Muscle of leg (tissue), 11 donors: ENCODE measurements around the gene REEP3. TPM values are rescaled to one million over a fixed set of nuclear protein-coding genes. Genes with fewer than 3 reads are reported as not detected.

ENCODE experiments used
- DNase-seq: peaks from one replicate; pipeline ENCODE4 v3.0.0; 2013
- H3K27ac ChIP-seq: one replicate; pipeline ENCODE4 v1.5.1; 2013; ENCODE audit warnings: mild to moderate bottlenecking, low read length, control low read depth
- H3K27me3 ChIP-seq: one replicate; pipeline ENCODE4 v1.6.1; 2013; ENCODE audit warnings: low read length; ENCODE audit not compliant: control insufficient read depth, insufficient read depth
- H3K36me3 ChIP-seq: one replicate; pipeline ENCODE4 v1.6.1; 2013; ENCODE audit warnings: low read length; ENCODE audit not compliant: control insufficient read depth, insufficient read depth
- H3K4me1 ChIP-seq: one replicate; pipeline ENCODE4 v1.6.1; 2013; ENCODE audit warnings: low read length; ENCODE audit not compliant: control insufficient read depth, insufficient read depth
- H3K4me3 ChIP-seq: one replicate; pipeline ENCODE4 v1.5.1; 2013; ENCODE audit warnings: low read length, control low read depth
- H3K9me3 ChIP-seq: replicated peaks from 2 replicates; pipeline ENCODE4 v1.6.1; 2013; ENCODE audit warnings: low read depth, low read length; ENCODE audit not compliant: control insufficient read depth
- WGBS: methylation state at CpG from one replicate; pipeline ENCODE4 v1.1.5; 2013; ENCODE audit warnings: missing lambda C conversion rate; ENCODE audit not compliant: insufficient coverage; 5-methylcytosine and 5-hydroxymethylcytosine counted together
- polyA plus RNA-seq, 8 donors: library from polyadenylated mRNA; unstranded; fragments of 120-200 nt; gene quantifications; one replicate each; pipeline versions ENCODE4 v1.2.1 to v1.2.3, GENCODE V29; 2013; ENCODE audit warnings: inconsistent platforms in 1 of 8, low replicate concordance in 1 of 8; ENCODE audit not compliant: insufficient read length in 8 of 8, insufficient read depth in 1 of 8
- total RNA-seq: library from RNA; stranded (reverse); fragments of 120-200 nt; gene quantifications from one replicate; pipeline ENCODE4 v1.2.4, GENCODE V29; 2013

REEP3 gene
- total and polyA plus RNA-seq, 9 donors: 14.1 to 22.1 (median 15.3) TPM

GRCh38 chr10:63542835-63543575 lies 21.8 kb downstream of the REEP3 start:
- DNase-seq: no peak
- no peaks in the 10 kb centered on the region for H3K9me3 ChIP-seq
- H3K4me1 ChIP-seq: no peaks in the 10 kb centered on the region
- no peak overlapping the region for H3K27ac ChIP-seq
- H3K27me3 ChIP-seq: no peaks in the 10 kb centered on the region
- 77% methylated on average over 3 of the region's 5 CpGs for WGBS
- H3K4me3 ChIP-seq: no peak overlapping the region
- no peaks in the 10 kb centered on the region for H3K36me3 ChIP-seq

GRCh38 chr10:63543576-63543962 lies 22.4 kb downstream of the REEP3 start:
- Histone ChIP-seq H3K36me3 (no peaks in the 10 kb centered on the region), H3K4me3 (no peak overlapping the region), H3K9me3 (no peaks in the 10 kb centered on the region), H3K27me3 (no peaks in the 10 kb centered on the region), H3K4me1 (no peaks in the 10 kb centered on the region), H3K27ac (no peak overlapping the region)
- no peak for DNase-seq
- WGBS: no CpG with 5 or more reads among the region's 7 CpGs

GRCh38 chr10:63544418-63544817 lies 23.2 kb downstream of the REEP3 start:
- Histone ChIP-seq H3K36me3 (no peaks in the 10 kb centered on the region), H3K4me3 (no peak overlapping the region), H3K9me3 (no peaks in the 10 kb centered on the region), H3K4me1 (no peaks in the 10 kb centered on the region), H3K27ac (no peak overlapping the region), H3K27me3 (no peaks in the 10 kb centered on the region)
- no peak for DNase-seq
- WGBS: 31% methylated on average over 1 of the region's 1 CpG

GRCh38 chr10:63547628-63548360 lies 26.6 kb downstream of the REEP3 start:
- Histone ChIP-seq H3K9me3 (no peaks in the 10 kb centered on the region), H3K27ac (no peak overlapping the region), H3K36me3 (no peaks in the 10 kb centered on the region), H3K4me3 (no peak overlapping the region), H3K4me1 (no peaks in the 10 kb centered on the region), H3K27me3 (no peaks in the 10 kb centered on the region)
- no peak for DNase-seq
- WGBS: 75% methylated on average over 1 of the region's 2 CpGs

- no peaks in the 10 kb centered on the region for H3K36me3 ChIP-seq
- no peaks in the 10 kb centered on the region for H3K27me3 ChIP-seq
- no peaks in the 10 kb centered on the region for H3K4me1 ChIP-seq
- no peak overlapping the region for H3K4me3 ChIP-seq
- no peak for DNase-seq
- no peaks in the 10 kb centered on the region for H3K9me3 ChIP-seq
- H3K27ac ChIP-seq: no peak overlapping the region
Measured at GRCh38 chr10:63548860-63549259, 27.7 kb downstream of the REEP3 start.

GRCh38 chr10:63549810-63550209 lies 28.6 kb downstream of the REEP3 start:
- H3K4me3 ChIP-seq: no peak overlapping the region
- no peaks in the 10 kb centered on the region for H3K4me1 ChIP-seq
- H3K27ac ChIP-seq: no peak overlapping the region
- H3K27me3 ChIP-seq: no peaks in the 10 kb centered on the region
- WGBS: 51% methylated on average over 3 of the region's 3 CpGs
- no peaks in the 10 kb centered on the region for H3K9me3 ChIP-seq
- H3K36me3 ChIP-seq: no peaks in the 10 kb centered on the region
- no peak for DNase-seq

GRCh38 chr10:63553031-63553430 lies 31.8 kb downstream of the REEP3 start:
- no peak for DNase-seq
- WGBS: 100% methylated on average over 2 of the region's 4 CpGs
- no peaks in the 10 kb centered on the region for H3K27me3 ChIP-seq

GRCh38 chr10:63553473-63553872 lies 32.3 kb downstream of the REEP3 start:
- H3K27me3 ChIP-seq: no peaks in the 10 kb centered on the region
- H3K9me3 ChIP-seq: no peaks in the 10 kb centered on the region
- no peaks in the 10 kb centered on the region for H3K36me3 ChIP-seq
- H3K4me3 ChIP-seq: no peak overlapping the region
- H3K4me1 ChIP-seq: no peaks in the 10 kb centered on the region
- no peak overlapping the region for H3K27ac ChIP-seq
- 100% methylated on average over 1 of the region's 6 CpGs for WGBS
- no peak for DNase-seq

More at GRCh38 chr10:63553031-63553430, 31.8 kb downstream of the REEP3 start:
- no peaks in the 10 kb centered on the region for H3K36me3 ChIP-seq
- H3K4me1 ChIP-seq: no peaks in the 10 kb centered on the region
- no peak overlapping the region for H3K27ac ChIP-seq
- no peaks in the 10 kb centered on the region for H3K9me3 ChIP-seq
- no peak overlapping the region for H3K4me3 ChIP-seq

- Histone ChIP-seq H3K27ac (no peak overlapping the region), H3K4me1 (no peaks in the 10 kb centered on the region), H3K36me3 (no peaks in the 10 kb centered on the region), H3K27me3 (no peaks in the 10 kb centered on the region), H3K4me3 (no peak overlapping the region), H3K9me3 (no peaks in the 10 kb centered on the region)
- DNase-seq: no peak
- WGBS: no CpG with 5 or more reads among the region's 2 CpGs
Measured at GRCh38 chr10:63554657-63555056, 33.5 kb downstream of the REEP3 start.

- Histone ChIP-seq H3K36me3 (no peaks in the 10 kb centered on the region), H3K27me3 (no peaks in the 10 kb centered on the region), H3K27ac (no peak overlapping the region), H3K4me3 (no peak overlapping the region), H3K9me3 (no peaks in the 10 kb centered on the region), H3K4me1 (no peaks in the 10 kb centered on the region)
- DNase-seq: no peak
- no CpG with 5 or more reads among the region's 2 CpGs for WGBS
Measured at GRCh38 chr10:63555330-63555729, 34.1 kb downstream of the REEP3 start.
